GM12878 (cell line): ENCODE measurements around the gene SLC22A23. TPM values are rescaled to one million over a fixed set of nuclear protein-coding genes. Genes with fewer than 3 reads are reported as not detected.

Experiments used
- ATAC-seq: fragments of 200-7000 bp; cut with Tn5 transposase; 3 replicates; pipeline ENCODE4 v1.9.1; 2020; ENCODE audit warnings: mild to moderate bottlenecking, moderate library complexity
- BruUV-seq: library from RNA; stranded (reverse); fragments of 400-500 nt; replicated peaks from 2 replicates; lab custom pipeline; 2021; lab: Mats Ljungman, UMichigan
- CTCF ChIA-PET: fragments of 300-600 bp; sonication (Branson Sonifier 250); formaldehyde crosslinking; extraction: SDS; loops from one replicate; lab custom pipeline; 2021; ENCODE audit warnings: inconsistent platforms; lab: Yijun Ruan, JAX
- POLR2A ChIA-PET: fragments of 350-600 bp; formaldehyde crosslinking; extraction: SDS; loops from one replicate; lab custom pipeline; 2021; ENCODE audit warnings: inconsistent platforms; lab: Charles Lee
- RAD21 ChIA-PET: fragments of 300-600 bp; sonication (Branson Sonifier 250); formaldehyde crosslinking; loops from one replicate; lab custom pipeline; 2023; ENCODE audit warnings: antibody characterized with exemption; ENCODE audit not compliant: unreplicated experiment; lab: Charles Lee
- SMC1A ChIA-PET: fragments of 300-600 bp; sonication (Branson Sonifier 250); formaldehyde crosslinking; loops from one replicate; lab custom pipeline; 2023; ENCODE audit not compliant: unreplicated experiment, uncharacterized antibody; lab: Charles Lee
- DNase-seq: peaks from one replicate; pipeline ENCODE4 v3.0.0-alpha.2; 2011; ENCODE audit warnings: low read depth, low spot score
- FAIRE-seq: peaks from 3 replicates; lab custom pipeline; 2011; peaks lifted over from hg19 to GRCh38; lab: Jason Lieb, UNC
- H2AFZ ChIP-seq: 2 replicates; pipeline ENCODE4 v1.6.0; 2011; ENCODE audit warnings: low read depth, low read length, control low read depth; ENCODE audit not compliant: control insufficient read depth
- H3K27ac ChIP-seq: 2 replicates; pipeline ENCODE4 v1.5.1; 2011; ENCODE audit warnings: control low read depth; ENCODE audit not compliant: control insufficient read depth, insufficient read depth
- H3K27me3 ChIP-seq, 2 experiments: replicated peaks in 1 of 2; 2 replicates each; pipeline versions ENCODE4 v1.6.0 to v1.6.1; 2011; ENCODE audit warnings: low read length in 1 of 2; ENCODE audit not compliant: control insufficient read depth in 2 of 2, insufficient read depth in 2 of 2
- H3K36me3 ChIP-seq, 2 experiments: 2 replicates each; pipeline ENCODE4 v1.5.1; 2011; ENCODE audit warnings: low read length in 1 of 2; ENCODE audit not compliant: control insufficient read depth in 2 of 2, insufficient read depth in 2 of 2
- H3K4me1 ChIP-seq: 2 replicates; pipeline ENCODE4 v1.6.1; 2011; ENCODE audit warnings: mild to moderate bottlenecking, low read length, moderate library complexity, mixed read lengths; ENCODE audit not compliant: control insufficient read depth, insufficient read depth
- H3K4me2 ChIP-seq: 2 replicates; pipeline ENCODE4 v1.6.0; 2011; ENCODE audit warnings: control low read depth; ENCODE audit not compliant: control insufficient read depth, insufficient read depth
- H3K4me3 ChIP-seq: fragments of 200-600 bp; sonication (generic); 2 replicates; pipeline ENCODE4 v1.5.1; 2016
- H3K79me2 ChIP-seq: 2 replicates; pipeline ENCODE4 v1.6.0; 2011; ENCODE audit warnings: low read length; ENCODE audit not compliant: control insufficient read depth, insufficient read depth
- H3K9ac ChIP-seq: 2 replicates; pipeline ENCODE4 v1.8.0; 2011; ENCODE audit warnings: low read length, control low read depth, mixed read lengths; ENCODE audit not compliant: control insufficient read depth, insufficient read depth
- H3K9me3 ChIP-seq: replicated peaks from 3 replicates; pipeline ENCODE4 v1.5.1; 2011; ENCODE audit warnings: mild to moderate bottlenecking, low read length; ENCODE audit not compliant: control insufficient read depth, insufficient read depth
- H4K20me1 ChIP-seq: 2 replicates; pipeline ENCODE4 v1.6.0; 2011; ENCODE audit not compliant: control insufficient read depth, insufficient read depth
- ATF3 ChIP-seq: IDR thresholded peaks from 2 replicates; pipeline ENCODE4 v1.6.1; 2011; ENCODE audit warnings: low read depth, mild to moderate bottlenecking, low read length, moderate library complexity, borderline replicate concordance; ENCODE audit errors: extremely low read depth
- BHLHE40 ChIP-seq, 2 experiments: fragments of 450-650 bp in 1 of 2; IDR thresholded peaks; 2 replicates each; pipeline ENCODE4 v1.6.1; 2011 to 2017; ENCODE audit warnings: low read depth in 2 of 2, borderline replicate concordance in 1 of 2, improper control_type of control experiment in 1 of 2, low read length in 1 of 2, mild to moderate bottlenecking in 1 of 2
- CEBPB ChIP-seq, 2 experiments: fragments of 150-350 bp in 1 of 2; IDR thresholded peaks; 2 replicates each; pipeline ENCODE4 v1.6.1; 2012 to 2014; ENCODE audit warnings: low read depth in 2 of 2, low read length in 2 of 2, borderline replicate concordance in 1 of 2, inconsistent platforms in 1 of 2
- NR2F1 ChIP-seq: fragments of 450-650 bp; conservative IDR thresholded peaks from 2 replicates; pipeline ENCODE4 v1.6.1; 2017; ENCODE audit warnings: mild to moderate bottlenecking
- RCOR1 ChIP-seq: conservative IDR thresholded peaks from 2 replicates; pipeline ENCODE4 v1.6.1; 2012; ENCODE audit warnings: low read depth, low read length, improper control_type of control experiment
- SIN3A ChIP-seq: IDR thresholded peaks from 2 replicates; pipeline ENCODE4 v1.6.1; 2012; ENCODE audit warnings: low read depth, low read length, improper control_type of control experiment
- SMC3 ChIP-seq: IDR thresholded peaks from 2 replicates; pipeline ENCODE4 v1.6.1; 2011; ENCODE audit warnings: low read length, improper control_type of control experiment, borderline replicate concordance
- SREBF1 ChIP-seq: IDR thresholded peaks from 2 replicates; pipeline ENCODE4 v1.6.1; 2012; ENCODE audit warnings: mild to moderate bottlenecking, low read length
- SUZ12 ChIP-seq: fragments of 200-600 bp; sonication (generic); IDR thresholded peaks from one replicate; pipeline ENCODE4 v1.6.1; 2018; ENCODE audit warnings: antibody characterized with exemption, mild to moderate bottlenecking; ENCODE audit not compliant: unreplicated experiment
- ZBTB4 ChIP-seq: fragments of 450-650 bp; formaldehyde crosslinking; IDR thresholded peaks from 2 replicates; pipeline ENCODE4 v1.4.0; 2022; ENCODE audit warnings: mild to moderate bottlenecking, moderate library complexity
- WGBS: methylation state at CpG from one replicate; pipeline ENCODE4 v1.1.6; 2016; ENCODE audit warnings: low lambda C conversion rate; ENCODE audit not compliant: insufficient replicate concordance, insufficient coverage; ENCODE audit errors: missing lambda C conversion rate; 5-methylcytosine and 5-hydroxymethylcytosine counted together
- in situ Hi-C: fragments of 300-500 bp; cut with MboI; formaldehyde crosslinking; loops from 9 replicates; pipeline ENCODE4 v1.14.3; 2018; ENCODE audit warnings: mixed read lengths
- intact Hi-C: fragments of 100-400 bp; cut with micrococcal nuclease; formaldehyde crosslinking; loops from one replicate; pipeline ENCODE4 v1.14.2; 2022; ENCODE audit not compliant: unreplicated experiment
- polyA plus RNA-seq, 11 experiments: library from polyadenylated mRNA; depleted of rRNA in 4 of 11; unstranded in 6 of 11; stranded (reverse) in 5 of 11; fragments of >200 nt; fragmentation: Nextera tagmentation in 4 of 11; fragmentation: Illumina TruSeq in 1 of 11; extraction: Ambion mirVana in 4 of 11; extraction: Trizol in 1 of 11; gene quantifications; 1 replicate in 1 of 11; 2 replicates in 10 of 11; pipeline versions ENCODE4 v1.2.1 to v1.2.3, GENCODE V29; 2011 to 2016; ENCODE audit warnings: inconsistent platforms in 2 of 11, missing spikeins in 2 of 11, low read depth in 1 of 11
- total RNA-seq, 4 experiments: library from RNA; depleted of rRNA in 3 of 4; stranded (reverse); fragments of >200 nt in 3 of 4; fragmentation: Illumina TruSeq in 1 of 4; extraction: Trizol in 1 of 4; gene quantifications; 2 replicates each; pipeline versions ENCODE4 v1.2.1 to v1.2.3, GENCODE V29; 2013 to 2021
- TF ChIP-seq, protein P1 (sequence below): fragments of 150-350 bp; IDR thresholded peaks from 2 replicates; pipeline ENCODE4 v1.6.1; 2016; ENCODE audit warnings: low read depth, low read length
- TF ChIP-seq, protein P2 (sequence below): IDR thresholded peaks from 2 replicates; pipeline ENCODE4 v1.6.1; 2012; ENCODE audit warnings: low read depth, low read length, improper control_type of control experiment

The SLC22A23 gene
- total and polyA plus RNA-seq, 10 of the 15 experiments (the other 5 are each of a cell fraction or from before 2014, with no cell fraction given), result 0.20 to 2.4 (median 0.74) TPM

DNA sequence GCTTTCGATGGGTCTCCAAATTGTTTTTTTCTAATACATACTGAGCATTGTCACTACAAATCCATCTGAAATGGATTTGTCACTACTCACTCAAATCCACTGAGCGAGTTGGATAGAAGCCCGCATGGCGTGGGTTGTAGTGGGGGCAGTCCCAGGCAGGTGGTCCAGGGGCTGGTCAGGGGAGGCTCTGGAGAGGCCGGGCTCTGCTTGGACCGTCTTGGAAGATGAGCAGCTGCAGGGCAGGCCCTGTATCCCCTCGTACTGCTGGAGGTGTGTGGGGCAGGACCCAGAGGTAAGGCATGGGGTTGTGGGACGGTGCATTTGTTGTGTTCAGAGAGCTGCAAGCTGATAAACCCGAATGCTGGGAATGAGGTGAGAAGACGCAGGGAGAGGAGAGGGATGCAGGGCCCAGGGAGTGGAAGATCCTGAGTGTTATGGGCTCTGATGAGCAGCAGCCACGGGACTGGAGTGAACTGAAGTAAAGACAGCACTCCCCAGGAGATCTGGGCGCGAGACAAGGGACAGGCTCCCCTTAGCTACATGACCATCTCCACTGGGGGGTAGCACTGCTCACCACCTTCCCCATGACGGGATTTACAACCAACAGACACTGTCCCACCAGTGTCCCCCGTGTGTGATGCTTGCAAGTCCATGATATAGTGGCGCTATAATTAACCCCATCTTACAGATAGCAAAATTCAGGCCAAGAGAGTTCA is 152.2 kb downstream of the SLC22A23 start:
- BruUV-seq, result no TSS peak
- H4K20me1 ChIP-seq, result no peaks in the 10 kb centered on the region
- no peak for TF ChIP-seq CEBPB (IDR thresholded peaks at IDR 0.05; ENCODE audit: borderline replicate concordance in 1 of 2, low read depth in 2 of 2, low read length in 2 of 2)
- TF ChIP-seq RCOR1, result no peak
- TF ChIP-seq, protein P1, sequence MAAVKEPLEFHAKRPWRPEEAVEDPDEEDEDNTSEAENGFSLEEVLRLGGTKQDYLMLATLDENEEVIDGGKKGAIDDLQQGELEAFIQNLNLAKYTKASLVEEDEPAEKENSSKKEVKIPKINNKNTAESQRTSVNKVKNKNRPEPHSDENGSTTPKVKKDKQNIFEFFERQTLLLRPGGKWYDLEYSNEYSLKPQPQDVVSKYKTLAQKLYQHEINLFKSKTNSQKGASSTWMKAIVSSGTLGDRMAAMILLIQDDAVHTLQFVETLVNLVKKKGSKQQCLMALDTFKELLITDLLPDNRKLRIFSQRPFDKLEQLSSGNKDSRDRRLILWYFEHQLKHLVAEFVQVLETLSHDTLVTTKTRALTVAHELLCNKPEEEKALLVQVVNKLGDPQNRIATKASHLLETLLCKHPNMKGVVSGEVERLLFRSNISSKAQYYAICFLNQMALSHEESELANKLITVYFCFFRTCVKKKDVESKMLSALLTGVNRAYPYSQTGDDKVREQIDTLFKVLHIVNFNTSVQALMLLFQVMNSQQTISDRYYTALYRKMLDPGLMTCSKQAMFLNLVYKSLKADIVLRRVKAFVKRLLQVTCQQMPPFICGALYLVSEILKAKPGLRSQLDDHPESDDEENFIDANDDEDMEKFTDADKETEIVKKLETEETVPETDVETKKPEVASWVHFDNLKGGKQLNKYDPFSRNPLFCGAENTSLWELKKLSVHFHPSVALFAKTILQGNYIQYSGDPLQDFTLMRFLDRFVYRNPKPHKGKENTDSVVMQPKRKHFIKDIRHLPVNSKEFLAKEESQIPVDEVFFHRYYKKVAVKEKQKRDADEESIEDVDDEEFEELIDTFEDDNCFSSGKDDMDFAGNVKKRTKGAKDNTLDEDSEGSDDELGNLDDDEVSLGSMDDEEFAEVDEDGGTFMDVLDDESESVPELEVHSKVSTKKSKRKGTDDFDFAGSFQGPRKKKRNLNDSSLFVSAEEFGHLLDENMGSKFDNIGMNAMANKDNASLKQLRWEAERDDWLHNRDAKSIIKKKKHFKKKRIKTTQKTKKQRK, result no peak
- TF ChIP-seq SMC3, result no peak
- no peak for TF ChIP-seq SREBF1
- TF ChIP-seq NR2F1, result no peak
- TF ChIP-seq SIN3A, result no peak
- no peak for TF ChIP-seq SUZ12
- no peak for TF ChIP-seq BHLHE40 (IDR thresholded peaks at IDR 0.05; ENCODE audit: borderline replicate concordance in 1 of 2, low read depth in 2 of 2, low read length in 1 of 2)
- no peak for TF ChIP-seq ATF3
- TF ChIP-seq, protein P2, sequence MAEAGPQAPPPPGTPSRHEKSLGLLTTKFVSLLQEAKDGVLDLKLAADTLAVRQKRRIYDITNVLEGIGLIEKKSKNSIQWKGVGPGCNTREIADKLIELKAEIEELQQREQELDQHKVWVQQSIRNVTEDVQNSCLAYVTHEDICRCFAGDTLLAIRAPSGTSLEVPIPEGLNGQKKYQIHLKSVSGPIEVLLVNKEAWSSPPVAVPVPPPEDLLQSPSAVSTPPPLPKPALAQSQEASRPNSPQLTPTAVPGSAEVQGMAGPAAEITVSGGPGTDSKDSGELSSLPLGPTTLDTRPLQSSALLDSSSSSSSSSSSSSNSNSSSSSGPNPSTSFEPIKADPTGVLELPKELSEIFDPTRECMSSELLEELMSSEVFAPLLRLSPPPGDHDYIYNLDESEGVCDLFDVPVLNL, result no peak
- no peak for TF ChIP-seq ZBTB4

More for the DNA sequence above, 152.2 kb downstream of the SLC22A23 start:
- Histone ChIP-seq H3K79me2 (no peaks in the 10 kb centered on the region), H3K4me2 (no peak overlapping the region), H3K9me3 (no peaks in the 10 kb centered on the region; the same call in 2 of the 3 replicates), H3K4me3 (no peak overlapping the region), H3K4me1 (no peaks in the 10 kb centered on the region), H3K9ac (no peak overlapping the region), H3K27ac (no peak overlapping the region), H2AFZ (no peak overlapping the region), H3K36me3 (no peaks in the 10 kb centered on the region), H3K27me3 (peaks cover 0 to 4% of the 10 kb centered on the region in 2 experiments; a peak in 1 of 4 replicates)
- ChIA-PET POLR2A (no interaction called here), RAD21 (interaction anchor here (0.8 kb wide), 1 partner anchor 149 kb away, joined by 3 read pairs; no protein-coding TSS in a partner anchor), SMC1A (no interaction called here), CTCF (no interaction called here)
- in situ Hi-C loops, result no loop called here
- ATAC-seq (no peak), FAIRE-seq (no peak), DNase-seq (no peak)
- intact Hi-C loops, result no loop called here
- WGBS, result 40% methylated on average over 16 of the region's 16 CpGs
